ENCODE data around the gene CHD2. TPM values are rescaled to one million over a fixed set of nuclear protein-coding genes. Genes with fewer than 3 reads are reported as not detected.
A peak's percentile ranks its signal among the peaks of the same experiment; 100 is the strongest.
"Not testable (repeated sequence)": the region's sequence is repeated elsewhere in the genome, so short reads cannot be mapped to it uniquely, and the experiment has no call there.

Gene CHD2
- total and polyA plus RNA-seq, 4 experiments from 2014 or later, result 28.4 to 351 (median 224) TPM

- CTCF ChIA-PET (ENCODE audit: partially characterized antibody), result interaction anchor here (0.7 to 4.1 kb wide), 12 partner anchors 8 to 1293 kb away, joined by 3 to 27 read pairs (median 7); no protein-coding TSS in a partner anchor
- Mint-ChIP-seq H3K4me1 (peaks cover 16 to 28% (median 21%) of the 10 kb centered on the region in 4 donors), H3K27ac (no peak overlapping the region), H3K4me3 (no peak overlapping the region), H3K27me3 (no peaks in the 10 kb centered on the region), H3K9me3 (peaks cover 0 to 3% (median 0%) of the 10 kb centered on the region in 8 donors), H3K36me3 (peaks cover 1 to 18% of the 10 kb centered on the region in 2 donors)
- peaks cover 23% of the 10 kb centered on the region for H3K4me1 ChIP-seq (ENCODE audit: insufficient read depth, low read length)
- DNase-seq, result no peak
- no peaks in the 10 kb centered on the region for H3K27me3 ChIP-seq (ENCODE audit: insufficient read depth, low read length)
- peaks cover 11% of the 10 kb centered on the region for H3K36me3 ChIP-seq (ENCODE audit: insufficient read depth, low read length)
- no peak overlapping the region for H3K4me3 ChIP-seq (ENCODE audit: low read length in 2 of 2)
- H3K9me3 ChIP-seq (ENCODE audit: control insufficient read depth in 1 of 2, low read length in 2 of 2), result no peaks in the 10 kb centered on the region
- POLR2A ChIA-PET (ENCODE audit: partially characterized antibody), result no interaction called here
- no peak overlapping the region for H3K27ac ChIP-seq (ENCODE audit: low read depth, low read length)
- intact Hi-C loops (cut with micrococcal nuclease), result no loop called here
These were observed 131.0 kb downstream of the CHD2 start for GRCh38 chr15:93031103-93031464.

- POLR2A ChIA-PET (ENCODE audit: partially characterized antibody); H3K27ac ChIP-seq (ENCODE audit: low read depth, low read length); H3K4me3 ChIP-seq (ENCODE audit: low read length in 2 of 2); intact Hi-C loops (cut with micrococcal nuclease); DNase-seq; H3K9me3 ChIP-seq (ENCODE audit: control insufficient read depth in 1 of 2, low read length in 2 of 2); H3K36me3 ChIP-seq (ENCODE audit: insufficient read depth, low read length); H3K9me3 Mint-ChIP-seq; H3K4me3 Mint-ChIP-seq; H3K27me3 ChIP-seq (ENCODE audit: insufficient read depth, low read length); H3K27ac Mint-ChIP-seq; H3K27me3 Mint-ChIP-seq: not testable (repeated sequence)
- Mint-ChIP-seq H3K36me3 (peaks cover 0 to 11% of the 10 kb centered on the region in 2 donors), H3K4me1 (peaks cover 17 to 28% (median 25%) of the 10 kb centered on the region in 4 donors)
- peaks cover 26% of the 10 kb centered on the region for H3K4me1 ChIP-seq (ENCODE audit: insufficient read depth, low read length)
- CTCF ChIA-PET (ENCODE audit: partially characterized antibody), result interaction anchor here (0.7 to 2.6 kb wide), 9 partner anchors 9 to 1292 kb away, joined by 3 to 8 read pairs (median 3); no protein-coding TSS in a partner anchor
These were observed 131.6 kb downstream of the CHD2 start for GRCh38 chr15:93031557-93032384.

GRCh38 chr15:93032515-93033206, 132.5 kb downstream of the CHD2 start:
- DNase-seq; H3K9me3 Mint-ChIP-seq; H3K36me3 ChIP-seq (ENCODE audit: insufficient read depth, low read length); H3K27me3 ChIP-seq (ENCODE audit: insufficient read depth, low read length); H3K4me3 Mint-ChIP-seq; H3K36me3 Mint-ChIP-seq; H3K9me3 ChIP-seq (ENCODE audit: control insufficient read depth in 1 of 2, low read length in 2 of 2); H3K27ac Mint-ChIP-seq; POLR2A ChIA-PET (ENCODE audit: partially characterized antibody); H3K27ac ChIP-seq (ENCODE audit: low read depth, low read length); H3K4me3 ChIP-seq (ENCODE audit: low read length in 2 of 2); H3K27me3 Mint-ChIP-seq; intact Hi-C loops (cut with micrococcal nuclease): not testable (repeated sequence)
- peaks cover 26% of the 10 kb centered on the region for H3K4me1 ChIP-seq (ENCODE audit: insufficient read depth, low read length)
- CTCF ChIA-PET (ENCODE audit: partially characterized antibody), result interaction anchor here (0.9 to 2.6 kb wide), 9 partner anchors 8 to 1291 kb away, joined by 3 to 8 read pairs (median 3); no protein-coding TSS in a partner anchor
- H3K4me1 Mint-ChIP-seq, result peaks cover 16 to 28% (median 25%) of the 10 kb centered on the region in 4 donors

GRCh38 chr15:93033434-93034045, 133.4 kb downstream of the CHD2 start:
- Histone ChIP-seq H3K9me3 (ENCODE audit: control insufficient read depth in 1 of 2, low read length in 2 of 2) (no peaks in the 10 kb centered on the region), H3K36me3 (ENCODE audit: insufficient read depth, low read length) (no peaks in the 10 kb centered on the region), H3K27me3 (ENCODE audit: insufficient read depth, low read length) (no peaks in the 10 kb centered on the region), H3K4me1 (ENCODE audit: insufficient read depth, low read length) (peaks cover 26% of the 10 kb centered on the region), H3K4me3 (ENCODE audit: low read length in 2 of 2) (no peak overlapping the region), H3K27ac (ENCODE audit: low read depth, low read length) (no peak overlapping the region)
- H3K36me3 Mint-ChIP-seq, result peaks cover 0 to 1% of the 10 kb centered on the region in 2 donors
- peak overlapping the region in 2 of 7 donors; percentile 1 to 4 for H3K27ac Mint-ChIP-seq
- ChIA-PET POLR2A (ENCODE audit: partially characterized antibody) (no interaction called here), CTCF (ENCODE audit: partially characterized antibody) (interaction anchor here (1.0 to 2.6 kb wide), 4 partner anchors 19 to 1290 kb away, joined by 3 to 8 read pairs (median 5); no protein-coding TSS in a partner anchor)
- H3K9me3 Mint-ChIP-seq, result peaks cover 0 to 3% (median 0%) of the 10 kb centered on the region in 8 donors
- peaks cover 16 to 28% (median 21%) of the 10 kb centered on the region in 4 donors for H3K4me1 Mint-ChIP-seq
- no peak for DNase-seq
- H3K4me3 Mint-ChIP-seq, result no peak overlapping the region
- intact Hi-C loops (cut with micrococcal nuclease), result no loop called here
- H3K27me3 Mint-ChIP-seq, result no peaks in the 10 kb centered on the region

GRCh38 chr15:93034512-93034911, 134.4 kb downstream of the CHD2 start:
- Histone ChIP-seq H3K27me3 (ENCODE audit: insufficient read depth, low read length) (no peaks in the 10 kb centered on the region), H3K27ac (ENCODE audit: low read depth, low read length) (no peak overlapping the region), H3K4me3 (ENCODE audit: low read length in 2 of 2) (no peak overlapping the region), H3K4me1 (ENCODE audit: insufficient read depth, low read length) (peaks cover 21% of the 10 kb centered on the region), H3K9me3 (ENCODE audit: control insufficient read depth in 1 of 2, low read length in 2 of 2) (no peaks in the 10 kb centered on the region), H3K36me3 (ENCODE audit: insufficient read depth, low read length) (no peaks in the 10 kb centered on the region)
- H3K4me1 Mint-ChIP-seq, result peaks cover 14 to 25% (median 17%) of the 10 kb centered on the region in 4 donors
- intact Hi-C loops (cut with micrococcal nuclease), result no loop called here
- no peaks in the 10 kb centered on the region for H3K36me3 Mint-ChIP-seq
- POLR2A ChIA-PET (ENCODE audit: partially characterized antibody), result no interaction called here
- DNase-seq, result no peak
- no peak overlapping the region for H3K4me3 Mint-ChIP-seq
- CTCF ChIA-PET (ENCODE audit: partially characterized antibody), result interaction anchor here (0.9 to 1.5 kb wide), 5 partner anchors 9 to 120 kb away, joined by 3 to 4 read pairs (median 3); no protein-coding TSS in a partner anchor
- no peak overlapping the region for H3K27ac Mint-ChIP-seq
- peaks cover 0 to 3% (median 0%) of the 10 kb centered on the region in 8 donors for H3K9me3 Mint-ChIP-seq
- no peaks in the 10 kb centered on the region for H3K27me3 Mint-ChIP-seq

- no peak for DNase-seq
- H3K9me3 Mint-ChIP-seq, result peaks cover 0 to 3% (median 0%) of the 10 kb centered on the region in 8 donors
- POLR2A ChIA-PET (ENCODE audit: partially characterized antibody), result interaction anchor here (3.6 kb wide), 1 partner anchor 12 kb away, joined by 16 read pairs; no protein-coding TSS in a partner anchor
- H3K36me3 Mint-ChIP-seq, result no peaks in the 10 kb centered on the region
- no peak overlapping the region for H3K4me3 Mint-ChIP-seq
- Histone ChIP-seq H3K9me3 (ENCODE audit: control insufficient read depth in 1 of 2, low read length in 2 of 2) (no peaks in the 10 kb centered on the region), H3K4me1 (ENCODE audit: insufficient read depth, low read length) (peaks cover 14% of the 10 kb centered on the region), H3K36me3 (ENCODE audit: insufficient read depth, low read length) (no peaks in the 10 kb centered on the region), H3K4me3 (ENCODE audit: low read length in 2 of 2) (no peak overlapping the region), H3K27me3 (ENCODE audit: insufficient read depth, low read length) (no peaks in the 10 kb centered on the region), H3K27ac (ENCODE audit: low read depth, low read length) (no peak overlapping the region)
- intact Hi-C loops (cut with micrococcal nuclease), result no loop called here
- CTCF ChIA-PET (ENCODE audit: partially characterized antibody), result interaction anchor here (0.9 to 3.3 kb wide), 12 partner anchors 10 to 317 kb away, joined by 3 to 26 read pairs (median 4); partner anchors contain the start of gene RGMA
- peak overlapping the region in 1 of 7 donors; percentile 72 for H3K27ac Mint-ChIP-seq
- H3K4me1 Mint-ChIP-seq, result peaks cover 10 to 19% (median 11%) of the 10 kb centered on the region in 4 donors
- no peaks in the 10 kb centered on the region for H3K27me3 Mint-ChIP-seq
These were observed 135.2 kb downstream of the CHD2 start for GRCh38 chr15:93035092-93035915.

Measured in CD4-positive, alpha-beta memory T cell (primary cell).